Neural progenitor cell (in vitro differentiated cells): ENCODE measurements around the gene TLK1.

ENCODE experiments used
- CTCF ChIP-seq: fragments of 200-600 bp; sonication (generic); IDR thresholded peaks from 2 replicates; pipeline ENCODE4 v1.5.1; 2017; ENCODE audit warnings: antibody characterized with exemption, mild to moderate bottlenecking
- EZH2 ChIP-seq: fragments of 200-600 bp; sonication (generic); IDR thresholded peaks from 2 replicates; pipeline ENCODE4 v1.6.1; 2017; ENCODE audit warnings: antibody characterized with exemption, mild to moderate bottlenecking, moderate library complexity
- EZH2phosphoT487 ChIP-seq: fragments of 200-600 bp; sonication (generic); IDR thresholded peaks from 2 replicates; pipeline ENCODE4 v1.6.1; 2017; ENCODE audit warnings: antibody characterized with exemption

- TF ChIP-seq EZH2phosphoT487: no peak
- TF ChIP-seq CTCF: no peak
- no peak for TF ChIP-seq EZH2
Measured at GRCh38 chr2:171095014-171095582, 65.6 kb downstream of the TLK1 start.
